HepG2 (cell line): Measurements from ENCODE around the gene ZNF581. TPM values are rescaled to one million over a fixed set of nuclear protein-coding genes. Genes with fewer than 3 reads are reported as not detected.

ENCODE experiments used
- ATAC-seq: fragments of 200-7000 bp; cut with Tn5 transposase; 3 replicates; pipeline ENCODE4 v1.9.1; 2020; ENCODE audit warnings: mild to moderate bottlenecking, moderate library complexity
- BruUV-seq: library from RNA; stranded (reverse); fragments of 400-500 nt; replicated peaks from 2 replicates; lab custom pipeline; 2021; lab: Mats Ljungman, UMichigan
- CTCF ChIA-PET: fragments of 300-600 bp; formaldehyde crosslinking; extraction: SDS; loops from one replicate; lab custom pipeline; 2021; ENCODE audit warnings: low total read pairs, inconsistent platforms, low intra/inter-chr PET ratio; lab: Yijun Ruan, JAX
- POLR2A ChIA-PET: fragments of 350-600 bp; sonication (Branson Sonifier 250); formaldehyde crosslinking; loops from one replicate; lab custom pipeline; 2020; ENCODE audit warnings: antibody characterized with exemption, inconsistent platforms; lab: Yijun Ruan, JAX
- DNase-seq: peaks from one replicate; pipeline ENCODE4 v3.0.0-alpha.2; 2015; ENCODE audit warnings: low spot score
- FAIRE-seq: peaks from 3 replicates; lab custom pipeline; 2011; peaks lifted over from hg19 to GRCh38; lab: Jason Lieb, UNC
- H2AFZ ChIP-seq: one replicate; pipeline ENCODE4 v1.6.1; 2011; ENCODE audit warnings: low read length, inconsistent platforms
- H3K27ac ChIP-seq: fragments of 300-600 bp; 3 replicates; pipeline ENCODE4 v1.8.0; 2011; ENCODE audit warnings: mixed run types, mild to moderate bottlenecking, mixed read lengths, low read length, inconsistent platforms; ENCODE audit not compliant: insufficient read depth; ENCODE audit errors: extremely low read length
- H3K27me3 ChIP-seq, 2 experiments: fragments of 200-600 bp in 1 of 2; 2 replicates in 1 of 2; 3 replicates in 1 of 2; pipeline versions ENCODE4 v1.6.0 to v1.8.0; 2011; ENCODE audit warnings: low read length in 2 of 2, mild to moderate bottlenecking in 2 of 2, moderate library complexity in 2 of 2, inconsistent platforms in 1 of 2; ENCODE audit not compliant: insufficient read depth in 2 of 2, control insufficient read depth in 1 of 2
- H3K36me3 ChIP-seq, 2 experiments: fragments of 200-600 bp in 1 of 2; replicated peaks in 1 of 2; 2 replicates in 1 of 2; 3 replicates in 1 of 2; pipeline versions ENCODE4 v1.5.1 to v1.8.0; 2011; ENCODE audit warnings: low read length in 2 of 2, inconsistent platforms in 1 of 2; ENCODE audit not compliant: insufficient read depth in 2 of 2, control insufficient read depth in 1 of 2
- H3K4me1 ChIP-seq: 2 replicates; pipeline ENCODE4 v1.5.1; 2012; ENCODE audit warnings: low read length, inconsistent platforms; ENCODE audit not compliant: insufficient read depth
- H3K4me2 ChIP-seq: 2 replicates; pipeline ENCODE4 v1.6.0; 2011; ENCODE audit warnings: low read depth, low read length, inconsistent platforms
- H3K4me3 ChIP-seq, 3 experiments: fragments of 200-600 bp in 1 of 3; sonication (generic), shearing (Covaris generic) in 1 of 3; replicated peaks in 1 of 3; 2 replicates each; pipeline ENCODE4 v1.5.1; 2011 to 2016; ENCODE audit warnings: low read length in 3 of 3, inconsistent platforms in 2 of 3, low read depth in 2 of 3, mild to moderate bottlenecking in 2 of 3, control low read depth in 1 of 3, mixed read lengths in 1 of 3; ENCODE audit not compliant: insufficient read depth in 1 of 3
- H3K79me2 ChIP-seq: one replicate; pipeline ENCODE4 v1.6.1; 2011; ENCODE audit warnings: low read length, inconsistent platforms; ENCODE audit not compliant: insufficient read depth
- H3K9ac ChIP-seq: 2 replicates; pipeline ENCODE4 v1.6.0; 2011; ENCODE audit warnings: mild to moderate bottlenecking, low read depth, low read length, inconsistent platforms; ENCODE audit not compliant: insufficient read depth
- H3K9me3 ChIP-seq: 2 replicates; pipeline ENCODE4 v1.5.1; 2012; ENCODE audit warnings: mild to moderate bottlenecking, low read length
- H4K20me1 ChIP-seq: 2 replicates; pipeline ENCODE4 v1.6.0; 2011; ENCODE audit warnings: inconsistent platforms, mild to moderate bottlenecking, low read length, moderate library complexity; ENCODE audit not compliant: insufficient read depth
- ATAD3A ChIP-seq: sonication (generic); formaldehyde crosslinking; IDR thresholded peaks from 2 replicates; pipeline ENCODE4 v1.4.0; 2020; ENCODE audit warnings: missing genetic modification reagents
- E2F5 ChIP-seq: sonication (generic); formaldehyde crosslinking; conservative IDR thresholded peaks from 2 replicates; pipeline ENCODE4 v1.4.0; 2020; ENCODE audit warnings: missing genetic modification reagents
- FOSL1 ChIP-seq: sonication (generic); formaldehyde crosslinking; IDR thresholded peaks from 2 replicates; pipeline ENCODE4 v1.9.0; 2021; ENCODE audit warnings: missing genetic modification reagents, borderline replicate concordance
- KAT7 ChIP-seq: IDR thresholded peaks from 2 replicates; pipeline ENCODE4 v1.6.1; 2018; ENCODE audit warnings: borderline replicate concordance, missing compliant biosample characterization
- RNF2 ChIP-seq: fragments of 450-650 bp; conservative IDR thresholded peaks from 2 replicates; pipeline ENCODE4 v1.6.1; 2016; ENCODE audit warnings: low read depth
- TERF1 ChIP-seq: sonication (generic); formaldehyde crosslinking; IDR thresholded peaks from 2 replicates; pipeline ENCODE4 v1.8.0; 2022; ENCODE audit warnings: mild to moderate bottlenecking, missing genetic modification reagents, moderate library complexity
- XBP1 ChIP-seq: sonication (generic); formaldehyde crosslinking; IDR thresholded peaks from 2 replicates; pipeline ENCODE4 v1.5.0; 2020; ENCODE audit warnings: missing genetic modification reagents
- ZBTB2 ChIP-seq: sonication (generic); formaldehyde crosslinking; IDR thresholded peaks from 2 replicates; pipeline ENCODE4 v1.8.0; 2022; ENCODE audit warnings: low read depth, missing genetic modification reagents
- ZBTB20 ChIP-seq: sonication (generic); formaldehyde crosslinking; IDR thresholded peaks from 2 replicates; pipeline ENCODE4 v1.8.1; 2023; ENCODE audit warnings: missing genetic modification reagents, low read depth, mild to moderate bottlenecking, borderline replicate concordance
- ZC3H13 ChIP-seq: sonication (generic); formaldehyde crosslinking; IDR thresholded peaks from 2 replicates; pipeline ENCODE4 v1.8.1; 2023; ENCODE audit warnings: mild to moderate bottlenecking, missing genetic modification reagents, moderate library complexity
- ZNF557 ChIP-seq: sonication (generic); formaldehyde crosslinking; IDR thresholded peaks from 2 replicates; pipeline ENCODE4 v1.4.0; 2020; ENCODE audit warnings: missing genetic modification reagents
- ZNF629 ChIP-seq: sonication (generic); formaldehyde crosslinking; conservative IDR thresholded peaks from 2 replicates; pipeline ENCODE4 v1.5.0; 2020; ENCODE audit warnings: missing genetic modification reagents
- ZNF782 ChIP-seq: sonication (generic); formaldehyde crosslinking; IDR thresholded peaks from 2 replicates; pipeline ENCODE4 v1.4.0; 2020; ENCODE audit warnings: missing genetic modification reagents, mild to moderate bottlenecking, borderline replicate concordance
- WGBS: methylation state at CpG from one replicate; pipeline ENCODE4 v1.1.6; 2017; ENCODE audit warnings: low lambda C conversion rate; 5-methylcytosine and 5-hydroxymethylcytosine counted together
- in situ Hi-C: cut with HindIII; loops from 2 replicates; pipeline ENCODE4 v1.10.0; 2017; ENCODE audit warnings: low pct_unique_long_range_greater_than_20kb; ENCODE audit not compliant: extremely low pct_ligation_motif_present
- intact Hi-C: fragments of 100-400 bp; cut with micrococcal nuclease; formaldehyde crosslinking; loops from one replicate; pipeline ENCODE4 v1.10.0; 2022; ENCODE audit not compliant: unreplicated experiment
- polyA plus RNA-seq, 8 experiments: library from polyadenylated mRNA; depleted of rRNA in 3 of 8; stranded (reverse) in 7 of 8; unstranded in 1 of 8; fragments of >200 nt; fragmentation: Illumina TruSeq in 4 of 8; extraction: Trizol in 4 of 8; gene quantifications; 2 replicates each; pipeline versions ENCODE4 v1.2.1 to v1.2.3, GENCODE V29; 2011 to 2016; ENCODE audit warnings: low read depth in 4 of 8, missing spikeins in 1 of 8, mixed read lengths in 1 of 8; ENCODE audit not compliant: insufficient read depth in 1 of 8
- total RNA-seq, 5 experiments: library from RNA; depleted of rRNA; stranded (reverse); fragments of >200 nt; fragmentation: Illumina TruSeq; extraction: Trizol; gene quantifications; 2 replicates each; pipeline ENCODE4 v1.2.3, GENCODE V29; 2016; ENCODE audit warnings: low read depth in 1 of 5

ZNF581 gene
- total and polyA plus RNA-seq, 2 of the 13 experiments (the other 11 are each of a cell fraction or from before 2014, with no cell fraction given) = 19.6 to 49.5 TPM

- no peak for TF ChIP-seq E2F5
- no peak for TF ChIP-seq KAT7 (CRISPR knock-in tag)
- TF ChIP-seq ZNF629 (CRISPR knock-in tag) = peak; percentile 84
- TF ChIP-seq ZC3H13 (CRISPR knock-in tag) = peak; percentile 70; the same call in 1 of the 2 replicates
- ChIA-PET POLR2A (interaction anchor here (2.4 kb wide), 1 partner anchor 9 kb away, joined by 10 read pairs; the partner anchor contains the start of gene U2AF2), CTCF (interaction anchor here (1.1 kb wide), 1 partner anchor 8 kb away, joined by 3 read pairs; no protein-coding TSS in a partner anchor)
- Histone ChIP-seq H3K4me2 (peak overlapping the region; percentile 84; the same call in 1 of the 2 replicates), H3K9me3 (no peaks in the 10 kb centered on the region), H3K4me1 (peaks cover 52% of the 10 kb centered on the region), H3K27me3 (no peaks in the 10 kb centered on the region; a peak in 1 of 5 replicates), H3K4me3 (peak overlapping the region in 2 of 3 experiments; percentile 92; a peak in 2 of 6 replicates), H4K20me1 (no peaks in the 10 kb centered on the region), H2AFZ (no peak overlapping the region), H3K79me2 (peaks cover 41% of the 10 kb centered on the region), H3K36me3 (peaks cover 0 to 10% of the 10 kb centered on the region in 2 experiments; a peak in 2 of 5 replicates), H3K27ac (no peak overlapping the region), H3K9ac (peak overlapping the region; percentile 44; the same call in 1 of the 2 replicates)
- 89% methylated on average over 5 of the region's 5 CpGs for WGBS
- intact Hi-C loops (no loop called here), in situ Hi-C loops (no loop called here)
- no peak for FAIRE-seq
- DNase-seq = no peak
- BruUV-seq = no TSS peak
- no peak for ATAC-seq
These were observed 2.0 kb downstream of the ZNF581 start for GRCh38 chr19:55645512-55645881.

- FAIRE-seq (no peak), DNase-seq (no peak), ATAC-seq (no peak)
- POLR2A ChIA-PET = interaction anchor here (0.7 to 1.1 kb wide), 5 partner anchors 9 to 185 kb away, joined by 3 to 5 read pairs (median 4); partner anchors contain the start of gene ZNF628
- 76% methylated on average over 11 of the region's 14 CpGs for WGBS
- H3K27ac ChIP-seq = peak overlapping the region; percentile 76
- no peaks in the 10 kb centered on the region for H3K9me3 ChIP-seq
- no TSS peak for BruUV-seq
- H3K4me2 ChIP-seq = peak overlapping the region; percentile 82
- H3K36me3 ChIP-seq = peaks cover 0 to 10% of the 10 kb centered on the region in 2 experiments; a peak in 2 of 5 replicates
- peak overlapping the region; percentile 86 for H3K9ac ChIP-seq
- H3K4me1 ChIP-seq = peaks cover 51% of the 10 kb centered on the region
- H3K27me3 ChIP-seq = no peaks in the 10 kb centered on the region; a peak in 1 of 5 replicates
- in situ Hi-C loops (no loop called here), intact Hi-C loops (no loop called here)
- CTCF ChIA-PET = no interaction called here
- no peak overlapping the region for H2AFZ ChIP-seq
- H3K4me3 ChIP-seq = peak overlapping the region; percentile 78 to 96 (median 96)
- peaks cover 34% of the 10 kb centered on the region for H3K79me2 ChIP-seq
- no peaks in the 10 kb centered on the region for H4K20me1 ChIP-seq
- TF ChIP-seq XBP1 (CRISPR knock-in tag) (no peak), RNF2 (no peak), ZNF782 (CRISPR knock-in tag) (no peak), TERF1 (CRISPR knock-in tag) (no peak), ZNF557 (CRISPR knock-in tag) (no peak), FOSL1 (CRISPR knock-in tag) (no peak), ATAD3A (CRISPR knock-in tag) (no peak), ZBTB20 (CRISPR knock-in tag) (no peak), ZBTB2 (CRISPR knock-in tag) (no peak)
These were observed 3.7 kb downstream of the ZNF581 start for GRCh38 chr19:55646889-55647731.
